Thyroid gland (tissue), 4 donors: ENCODE results near the gene ARFGAP3. TPM values are rescaled to one million over a fixed set of nuclear protein-coding genes. Genes with fewer than 3 reads are reported as not detected.

Experiments
- DNase-seq, 2 donors: peaks; one replicate each; pipeline ENCODE4 v3.0.0-alpha.2; 2019
- H3K27ac ChIP-seq, 3 donors: fragments of 200-600 bp; sonication (generic); 1 replicate in 2 of 3; 2 replicates in 1 of 3; pipeline ENCODE4 v1.5.1; 2016 to 2019; ENCODE audit warnings: mild to moderate bottlenecking in 1 of 3, moderate library complexity in 1 of 3
- H3K27me3 ChIP-seq: fragments of 200-600 bp; sonication (generic); one replicate; pipeline ENCODE4 v1.5.1; 2019
- H3K36me3 ChIP-seq, 2 donors: fragments of 200-600 bp; sonication (generic); one replicate each; pipeline ENCODE4 v1.5.1; 2016 to 2019
- H3K4me1 ChIP-seq, 2 donors: fragments of 200-600 bp; sonication (generic); one replicate each; pipeline ENCODE4 v1.5.1; 2017 to 2019
- H3K4me3 ChIP-seq, 3 donors: fragments of 200-600 bp; sonication (generic); replicated peaks in 1 of 3; 1 replicate in 2 of 3; 2 replicates in 1 of 3; pipeline ENCODE4 v1.5.1; 2016; ENCODE audit warnings: mild to moderate bottlenecking in 1 of 3
- H3K9me3 ChIP-seq: fragments of 200-600 bp; sonication (generic); one replicate; pipeline ENCODE4 v1.5.1; 2017
- POLR2A ChIP-seq, 2 donors: fragments of 450-650 bp; IDR thresholded peaks; one replicate each; pipeline ENCODE4 v1.6.1; 2017; ENCODE audit warnings: antibody characterized with exemption in 2 of 2, mild to moderate bottlenecking in 2 of 2, moderate library complexity in 1 of 2
- WGBS, 2 donors: methylation state at CpG; one replicate each; pipeline ENCODE4 v1.1.5; 2017; 5-methylcytosine and 5-hydroxymethylcytosine counted together
- intact Hi-C: fragments of 100-400 bp; cut with DNase I; formaldehyde crosslinking; loops from one replicate; pipeline ENCODE4 v1.15.1; 2023
- total RNA-seq, 4 donors: library from RNA; depleted of rRNA; stranded (reverse); fragments of >200 nt; gene quantifications; one replicate each; pipeline ENCODE4 v1.2.3, GENCODE V29; 2016
- TF ChIP-seq, protein P1 (sequence below), 6 experiments: fragments of 200-600 bp in 3 of 6; fragments of 450-650 bp in 3 of 6; sonication (generic) in 3 of 6; IDR thresholded peaks; one replicate each; pipeline ENCODE4 v1.5.1; 2016 to 2019; ENCODE audit warnings: antibody characterized with exemption in 6 of 6, mild to moderate bottlenecking in 2 of 6, inconsistent platforms in 1 of 6, moderate library complexity in 1 of 6

ARFGAP3 gene
- total RNA-seq, 4 donors from 2014 or later = 82.3 to 106 (median 94.2) TPM

DNA sequence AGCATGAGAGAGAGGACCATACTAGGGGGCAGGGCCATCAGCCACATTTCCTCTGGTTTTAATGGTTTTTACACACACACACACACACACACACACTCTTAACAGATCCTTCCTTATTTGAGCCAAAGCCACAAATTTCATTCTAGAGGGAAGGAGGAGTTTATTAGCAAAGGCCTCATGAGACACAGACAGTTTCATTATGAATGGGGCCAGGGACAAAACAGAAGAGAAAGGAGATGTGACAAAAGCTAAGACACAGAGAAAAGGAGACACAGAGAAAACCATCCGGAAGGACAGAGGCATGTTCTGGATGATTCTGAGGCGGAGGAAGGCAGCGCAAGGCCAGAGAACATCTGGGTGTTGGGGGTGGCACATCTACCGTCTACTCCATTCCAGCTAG is 32.2 kb upstream of the ARFGAP3 start:
- intact Hi-C loops = no loop called here
- Histone ChIP-seq H3K4me1 (no peaks in the 10 kb centered on the region), H3K4me3 (no peak overlapping the region), H3K36me3 (peaks cover 23 to 33% of the 10 kb centered on the region in 2 donors), H3K27me3 (no peaks in the 10 kb centered on the region), H3K9me3 (no peaks in the 10 kb centered on the region), H3K27ac (no peak overlapping the region)
- 86 to 89% methylated on average over 4 of the region's 4 CpGs for WGBS, 2 donors
- DNase-seq = no peak
- TF ChIP-seq, protein P1, sequence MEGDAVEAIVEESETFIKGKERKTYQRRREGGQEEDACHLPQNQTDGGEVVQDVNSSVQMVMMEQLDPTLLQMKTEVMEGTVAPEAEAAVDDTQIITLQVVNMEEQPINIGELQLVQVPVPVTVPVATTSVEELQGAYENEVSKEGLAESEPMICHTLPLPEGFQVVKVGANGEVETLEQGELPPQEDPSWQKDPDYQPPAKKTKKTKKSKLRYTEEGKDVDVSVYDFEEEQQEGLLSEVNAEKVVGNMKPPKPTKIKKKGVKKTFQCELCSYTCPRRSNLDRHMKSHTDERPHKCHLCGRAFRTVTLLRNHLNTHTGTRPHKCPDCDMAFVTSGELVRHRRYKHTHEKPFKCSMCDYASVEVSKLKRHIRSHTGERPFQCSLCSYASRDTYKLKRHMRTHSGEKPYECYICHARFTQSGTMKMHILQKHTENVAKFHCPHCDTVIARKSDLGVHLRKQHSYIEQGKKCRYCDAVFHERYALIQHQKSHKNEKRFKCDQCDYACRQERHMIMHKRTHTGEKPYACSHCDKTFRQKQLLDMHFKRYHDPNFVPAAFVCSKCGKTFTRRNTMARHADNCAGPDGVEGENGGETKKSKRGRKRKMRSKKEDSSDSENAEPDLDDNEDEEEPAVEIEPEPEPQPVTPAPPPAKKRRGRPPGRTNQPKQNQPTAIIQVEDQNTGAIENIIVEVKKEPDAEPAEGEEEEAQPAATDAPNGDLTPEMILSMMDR (IDR thresholded peaks at IDR 0.05) = no peak
- TF ChIP-seq POLR2A (IDR thresholded peaks at IDR 0.05) = no peak

DNA sequence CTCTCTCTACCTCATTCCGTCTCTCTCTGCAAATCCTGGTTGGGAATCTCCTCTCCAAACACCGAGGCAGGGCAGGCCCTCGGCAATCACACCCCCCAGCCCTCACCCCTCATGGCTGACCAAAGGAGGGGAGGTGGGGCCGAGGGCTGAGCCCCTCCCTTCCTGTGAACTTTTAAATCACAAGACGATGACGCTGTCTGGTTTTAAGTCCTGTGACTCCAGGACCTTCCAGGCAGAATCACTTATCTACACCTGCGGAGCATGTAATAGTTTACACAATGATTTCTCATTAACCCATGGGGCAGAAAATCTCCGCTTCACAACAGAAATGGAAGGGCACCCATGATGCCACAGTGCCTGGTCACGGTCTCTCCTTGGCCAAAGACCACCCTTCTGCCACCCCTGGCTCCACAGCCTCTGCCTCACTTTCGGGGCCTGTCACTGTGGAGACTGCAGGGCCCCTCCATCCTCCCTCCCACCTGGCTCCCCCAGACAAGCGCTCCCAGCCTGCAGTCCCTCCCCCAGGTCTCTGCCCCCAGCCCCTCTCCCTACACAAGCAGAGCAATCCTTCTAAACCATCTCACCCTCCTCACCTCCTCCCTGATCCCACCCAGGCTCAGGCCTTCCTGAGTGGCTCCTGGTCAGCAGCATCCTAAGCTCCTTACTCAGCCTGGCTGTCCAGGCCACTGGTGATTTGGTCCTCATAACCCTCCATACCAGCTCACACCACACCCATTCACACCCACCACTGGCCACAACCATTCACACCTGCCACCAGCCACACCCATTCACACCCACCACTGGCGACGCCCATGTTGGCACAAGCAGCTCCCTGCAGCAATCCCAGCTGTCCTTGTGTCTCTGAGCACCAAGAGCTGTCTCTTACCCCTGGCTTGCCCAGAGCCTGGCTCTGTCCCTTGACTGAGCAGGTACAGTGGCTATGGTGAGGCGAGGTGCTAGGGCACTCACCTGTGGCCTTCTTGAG is 30.7 kb upstream of the ARFGAP3 start:
- H3K36me3 ChIP-seq = peaks cover 35 to 44% of the 10 kb centered on the region in 2 donors
- WGBS, 2 donors = 82 to 88% methylated on average over 14 of the region's 14 CpGs
- H3K27me3 ChIP-seq = no peaks in the 10 kb centered on the region
- no peaks in the 10 kb centered on the region for H3K4me1 ChIP-seq
- H3K4me3 ChIP-seq = no peak overlapping the region
- DNase-seq = no peak
- intact Hi-C loops = no loop called here
- TF ChIP-seq POLR2A (IDR thresholded peaks at IDR 0.05) = no peak
- H3K9me3 ChIP-seq = no peaks in the 10 kb centered on the region
- H3K27ac ChIP-seq = no peak overlapping the region

DNA sequence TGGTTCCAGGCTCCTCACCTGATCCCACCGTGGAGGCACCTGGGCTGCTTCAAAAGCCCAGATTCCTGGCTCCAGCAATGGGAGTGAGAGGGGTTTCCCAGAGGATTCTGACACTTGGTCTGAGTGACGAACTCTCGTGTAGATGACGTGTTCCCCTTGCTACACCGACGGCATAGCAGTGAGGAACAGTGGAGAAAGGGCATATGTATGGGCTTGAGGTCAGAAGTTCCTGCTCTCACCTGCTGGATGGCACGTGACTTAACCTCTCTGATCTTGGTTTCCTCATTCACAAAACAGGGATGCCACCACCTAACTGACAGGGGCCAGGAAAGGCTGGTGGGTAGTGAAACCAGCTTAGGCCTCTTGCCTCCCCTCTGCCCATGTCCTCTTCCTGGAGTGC is 30.0 kb upstream of the ARFGAP3 start:
- intact Hi-C loops = no loop called here
- Histone ChIP-seq H3K27me3 (no peaks in the 10 kb centered on the region), H3K4me3 (no peak overlapping the region), H3K27ac (no peak overlapping the region), H3K9me3 (no peaks in the 10 kb centered on the region), H3K4me1 (no peaks in the 10 kb centered on the region), H3K36me3 (peaks cover 42 to 48% of the 10 kb centered on the region in 2 donors)
- no peak for DNase-seq
- no peak for TF ChIP-seq POLR2A (IDR thresholded peaks at IDR 0.05)
- TF ChIP-seq, protein P1 (IDR thresholded peaks at IDR 0.05) = no peak
- WGBS, 2 donors = 83 to 86% methylated on average over 7 of the region's 7 CpGs

DNA sequence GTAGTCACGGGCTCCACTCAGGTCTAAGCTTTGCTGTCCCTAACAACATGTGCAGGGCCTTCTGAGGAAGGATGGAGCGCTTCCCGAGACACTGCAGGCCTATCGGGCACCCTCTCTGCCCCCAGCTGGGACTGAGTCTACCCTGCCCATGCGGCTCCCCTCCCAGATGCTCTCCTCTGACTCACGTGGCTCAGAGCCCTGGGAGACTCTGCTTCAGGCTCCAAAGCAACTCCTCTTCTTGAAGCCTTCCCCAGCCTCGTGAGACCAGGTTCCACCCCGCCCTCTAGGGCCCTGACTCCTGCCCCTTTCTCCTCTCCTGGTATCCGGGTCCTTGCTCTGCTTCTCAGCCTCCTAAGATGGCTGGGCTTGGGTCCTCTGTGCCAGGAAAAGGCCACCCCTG is 28.4 kb upstream of the ARFGAP3 start:
- 85 to 91% methylated on average over 9 of the region's 9 CpGs for WGBS, 2 donors
- intact Hi-C loops = no loop called here
- H3K27me3 ChIP-seq = no peaks in the 10 kb centered on the region
- H3K36me3 ChIP-seq = peaks cover 50 to 52% of the 10 kb centered on the region in 2 donors
- H3K4me3 ChIP-seq = no peak overlapping the region
- H3K4me1 ChIP-seq = no peaks in the 10 kb centered on the region
- no peak overlapping the region for H3K27ac ChIP-seq
- TF ChIP-seq, protein P1 (IDR thresholded peaks at IDR 0.05) = no peak
- TF ChIP-seq POLR2A (IDR thresholded peaks at IDR 0.05) = no peak
- no peaks in the 10 kb centered on the region for H3K9me3 ChIP-seq
- no peak for DNase-seq

DNA sequence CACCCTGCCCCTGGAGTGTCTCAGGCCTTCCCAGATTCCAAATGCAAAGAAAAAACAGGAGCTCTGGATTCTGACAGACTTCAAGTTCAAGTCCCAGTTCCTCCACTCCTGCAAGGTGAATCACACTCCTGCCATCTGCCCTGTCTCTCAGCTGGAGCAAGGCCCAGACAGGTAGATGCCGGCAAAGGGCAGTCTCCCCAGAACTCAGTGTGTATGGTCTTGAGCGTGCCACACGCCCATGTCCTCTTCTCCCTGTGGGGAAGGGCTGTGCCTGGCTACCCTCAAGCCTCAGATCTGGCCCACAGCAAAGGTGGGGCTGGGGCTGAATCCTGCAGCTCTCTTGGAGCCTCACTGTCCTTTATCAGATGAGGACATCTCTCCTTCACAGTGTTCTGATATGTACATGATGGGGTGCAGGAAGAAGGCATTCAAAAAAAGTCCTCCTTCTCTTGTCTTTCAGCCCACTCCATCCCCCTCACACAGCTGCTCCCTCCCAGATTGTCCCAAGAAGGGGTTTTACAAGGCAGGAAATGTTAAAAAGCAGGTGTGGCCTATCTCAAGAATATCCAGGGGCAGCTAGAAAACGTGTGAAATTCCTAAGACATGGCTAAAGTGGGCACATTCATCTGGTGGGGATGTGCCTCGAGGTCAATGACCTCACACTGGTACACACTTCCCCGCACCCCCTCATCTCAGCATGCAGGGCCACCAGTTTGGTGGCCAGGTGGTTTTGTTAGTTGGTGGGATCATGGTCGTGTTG is 27.7 kb upstream of the ARFGAP3 start:
- no peaks in the 10 kb centered on the region for H3K27me3 ChIP-seq
- no peak for DNase-seq
- H3K9me3 ChIP-seq = no peaks in the 10 kb centered on the region
- no peak overlapping the region for H3K27ac ChIP-seq
- WGBS, 2 donors = 83% methylated on average over 7 of the region's 7 CpGs
- TF ChIP-seq POLR2A (IDR thresholded peaks at IDR 0.05) = no peak
- TF ChIP-seq, protein P1 (IDR thresholded peaks at IDR 0.05) = no peak
- H3K36me3 ChIP-seq = peaks cover 51 to 53% of the 10 kb centered on the region in 2 donors
- intact Hi-C loops = no loop called here
- H3K4me1 ChIP-seq = no peaks in the 10 kb centered on the region
- H3K4me3 ChIP-seq = no peak overlapping the region
